H9 (cell line): ENCODE data around the gene SGTA. TPM values are rescaled to one million over a fixed set of nuclear protein-coding genes. Genes with fewer than 3 reads are reported as not detected.

Source experiments
- DNase-seq: peaks from one replicate; pipeline ENCODE4 v3.0.0-alpha.2; 2017
- H2AFZ ChIP-seq: one replicate; pipeline ENCODE4 v1.6.1; 2013; ENCODE audit warnings: mild to moderate bottlenecking, low read length, control low read depth, moderate library complexity
- H2AK5ac ChIP-seq: 2 replicates; pipeline ENCODE4 v1.6.1; 2013; ENCODE audit warnings: low read length, control low read depth, mixed read lengths; ENCODE audit not compliant: insufficient read length
- H2BK120ac ChIP-seq: one replicate; pipeline ENCODE4 v1.6.1; 2013; ENCODE audit warnings: low read depth, mild to moderate bottlenecking, low read length, control low read depth, inconsistent platforms; ENCODE audit not compliant: poor library complexity, severe bottlenecking
- H2BK12ac ChIP-seq: 2 replicates; pipeline ENCODE4 v1.6.1; 2013; ENCODE audit warnings: low read length, control low read depth, mixed read lengths, low read depth; ENCODE audit not compliant: insufficient read length
- H2BK15ac ChIP-seq: 2 replicates; pipeline ENCODE4 v1.6.1; 2013; ENCODE audit warnings: low read depth, low read length, control low read depth
- H2BK20ac ChIP-seq: one replicate; pipeline ENCODE4 v1.6.1; 2013; ENCODE audit warnings: low read depth, mild to moderate bottlenecking, low read length, control low read depth, inconsistent platforms; ENCODE audit not compliant: poor library complexity, severe bottlenecking
- H2BK5ac ChIP-seq: 2 replicates; pipeline ENCODE4 v1.6.1; 2013; ENCODE audit warnings: low read length, control low read depth, mixed read lengths; ENCODE audit not compliant: insufficient read length
- H3K14ac ChIP-seq: 2 replicates; pipeline ENCODE4 v1.6.1; 2013; ENCODE audit warnings: low read length, control low read depth; ENCODE audit not compliant: insufficient read depth
- H3K18ac ChIP-seq: 2 replicates; pipeline ENCODE4 v1.6.1; 2013; ENCODE audit warnings: low read depth, mild to moderate bottlenecking, mixed read lengths, low read length, control low read depth; ENCODE audit not compliant: insufficient read length
- H3K23ac ChIP-seq: 2 replicates; pipeline ENCODE4 v1.6.1; 2013; ENCODE audit warnings: low read length, control low read depth, mixed read lengths, low read depth; ENCODE audit not compliant: insufficient read length
- H3K23me2 ChIP-seq: 2 replicates; pipeline ENCODE4 v1.6.1; 2013; ENCODE audit warnings: low read depth, mild to moderate bottlenecking, mixed read lengths, low read length, control low read depth; ENCODE audit not compliant: insufficient read length, poor library complexity, severe bottlenecking
- H3K27ac ChIP-seq: 2 replicates; pipeline ENCODE4 v1.5.1; 2013; ENCODE audit warnings: low read length, control low read depth, mixed read lengths, low read depth; ENCODE audit not compliant: insufficient read length
- H3K27me3 ChIP-seq: 2 replicates; pipeline ENCODE4 v1.6.1; 2013; ENCODE audit warnings: low read length, control low read depth, inconsistent platforms; ENCODE audit not compliant: insufficient read depth
- H3K4ac ChIP-seq: 2 replicates; pipeline ENCODE4 v1.6.1; 2013; ENCODE audit warnings: low read depth, mild to moderate bottlenecking, control low read depth, inconsistent platforms, low read length, moderate library complexity
- H3K4me1 ChIP-seq: 2 replicates; pipeline ENCODE4 v1.6.1; 2013; ENCODE audit warnings: low read length, control low read depth, inconsistent platforms; ENCODE audit not compliant: insufficient read depth
- H3K4me2 ChIP-seq: 2 replicates; pipeline ENCODE4 v1.6.1; 2013; ENCODE audit warnings: low read length, control low read depth, mixed read lengths; ENCODE audit not compliant: insufficient read length, insufficient read depth
- H3K56ac ChIP-seq: 2 replicates; pipeline ENCODE4 v1.6.1; 2013; ENCODE audit warnings: low read depth, mild to moderate bottlenecking, mixed read lengths, low read length, control low read depth; ENCODE audit not compliant: insufficient read length
- H3K79me1 ChIP-seq: 2 replicates; pipeline ENCODE4 v1.6.1; 2013; ENCODE audit warnings: low read depth, mild to moderate bottlenecking, moderate library complexity, low read length, control low read depth, inconsistent platforms; ENCODE audit not compliant: insufficient read depth, poor library complexity, severe bottlenecking
- H3K79me2 ChIP-seq: 2 replicates; pipeline ENCODE4 v1.6.1; 2013; ENCODE audit warnings: low read length, control low read depth, inconsistent platforms; ENCODE audit not compliant: insufficient read depth
- H3K9ac ChIP-seq: 2 replicates; pipeline ENCODE4 v1.6.1; 2013; ENCODE audit warnings: low read length, control low read depth, mixed read lengths; ENCODE audit not compliant: insufficient read length; ENCODE audit errors: extremely low read depth
- H3K9me3 ChIP-seq: one replicate; pipeline ENCODE4 v1.6.1; 2013; ENCODE audit warnings: low read depth, low read length, inconsistent platforms; ENCODE audit not compliant: control insufficient read depth
- H3T11ph ChIP-seq: one replicate; pipeline ENCODE4 v1.6.1; 2013; ENCODE audit warnings: mild to moderate bottlenecking, low read length, control low read depth, inconsistent platforms
- H4K20me1 ChIP-seq: one replicate; pipeline ENCODE4 v1.6.1; 2013; ENCODE audit not compliant: control insufficient read depth, insufficient read length, insufficient read depth
- H4K5ac ChIP-seq: 2 replicates; pipeline ENCODE4 v1.6.1; 2013; ENCODE audit warnings: low read depth, mild to moderate bottlenecking, mixed read lengths, low read length, control low read depth; ENCODE audit not compliant: insufficient read length
- H4K8ac ChIP-seq: replicated peaks from 2 replicates; pipeline ENCODE4 v1.6.1; 2013; ENCODE audit warnings: low read length, control low read depth, mixed read lengths, low read depth; ENCODE audit not compliant: insufficient read length
- H4K91ac ChIP-seq: 2 replicates; pipeline ENCODE4 v1.6.1; 2013; ENCODE audit warnings: low read depth, mild to moderate bottlenecking, moderate library complexity, mixed read lengths, low read length, control low read depth; ENCODE audit not compliant: insufficient read length
- H3K27ac Mint-ChIP-seq, 3 experiments: 2 replicates in 2 of 3; 3 replicates in 1 of 3; pipeline ENCODE4 v1.8.0; 2020 to 2021; ENCODE audit warnings: mixed read lengths in 3 of 3, mild to moderate bottlenecking in 1 of 3, moderate library complexity in 1 of 3
- H3K27me3 Mint-ChIP-seq: 2 replicates; pipeline ENCODE4 v1.8.0; 2021; ENCODE audit warnings: low read depth, mild to moderate bottlenecking, moderate library complexity, mixed read lengths
- H3K36me3 Mint-ChIP-seq, 3 experiments: 2 replicates in 2 of 3; 3 replicates in 1 of 3; pipeline ENCODE4 v1.8.0; 2020 to 2021; ENCODE audit warnings: low read depth in 3 of 3, mixed read lengths in 3 of 3; ENCODE audit not compliant: insufficient read depth in 1 of 3
- H3K4me1 Mint-ChIP-seq, 2 experiments: 2 replicates each; pipeline ENCODE4 v1.8.0; 2020; ENCODE audit warnings: mixed read lengths in 2 of 2
- H3K4me3 Mint-ChIP-seq, 2 experiments: 2 replicates in 1 of 2; 3 replicates in 1 of 2; pipeline ENCODE4 v1.8.0; 2020 to 2021; ENCODE audit warnings: mild to moderate bottlenecking in 2 of 2, mixed read lengths in 2 of 2, moderate library complexity in 1 of 2
- H3K9me3 Mint-ChIP-seq, 2 experiments: 2 replicates in 1 of 2; 3 replicates in 1 of 2; pipeline ENCODE4 v1.8.0; 2020; ENCODE audit warnings: mild to moderate bottlenecking in 2 of 2, mixed read lengths in 2 of 2, moderate library complexity in 1 of 2
- CTCF ChIP-seq: fragments of 200-600 bp; sonication (generic); conservative IDR thresholded peaks from 3 replicates; pipeline ENCODE4 v1.8.0; 2021; ENCODE audit warnings: antibody characterized with exemption, mild to moderate bottlenecking
- WGBS: extraction: QIAGEN DNeasy Blood & Tissue Kit; methylation state at CpG from one replicate; pipeline ENCODE4 v1.1.7; 2013; ENCODE audit warnings: missing lambda C conversion rate, low lambda C conversion rate, mixed read lengths; ENCODE audit not compliant: insufficient read length; ENCODE audit errors: extremely low coverage; 5-methylcytosine and 5-hydroxymethylcytosine counted together
- total RNA-seq: library from RNA; stranded (reverse); gene quantifications from 2 replicates; pipeline ENCODE4 v1.2.1, GENCODE V29; 2021

Gene SGTA
- total RNA-seq, 1 experiment from 2014 or later: 102 TPM

- no peaks in the 10 kb centered on the region; the same call in 1 of the 2 replicates for H3K27me3 Mint-ChIP-seq
Measured at GRCh38 chr19:2805991-2806649, 23.0 kb upstream of the SGTA start.

More at GRCh38 chr19:2805991-2806649, 23.0 kb upstream of the SGTA start:
- no peak overlapping the region for H4K91ac ChIP-seq
- H2BK15ac ChIP-seq: no peak overlapping the region
- no peak for TF ChIP-seq CTCF
- Mint-ChIP-seq H3K4me3 (no peak overlapping the region), H3K4me1 (no peaks in the 10 kb centered on the region), H3K36me3 (peaks cover 25 to 69% (median 67%) of the 10 kb centered on the region in 3 experiments), H3K27ac (no peak overlapping the region), H3K9me3 (no peaks in the 10 kb centered on the region)
- no peaks in the 10 kb centered on the region for H4K20me1 ChIP-seq
- H2BK12ac ChIP-seq: no peak overlapping the region
- no peak overlapping the region for H3K4me2 ChIP-seq
- H3K27me3 ChIP-seq: no peaks in the 10 kb centered on the region
- no peak overlapping the region for H2AK5ac ChIP-seq
- H3K4ac ChIP-seq: no peak overlapping the region
- no peak overlapping the region for H2BK20ac ChIP-seq
- no peak overlapping the region for H4K8ac ChIP-seq
- H3K27ac ChIP-seq: no peak overlapping the region
- DNase-seq: no peak
- H3K14ac ChIP-seq: no peak overlapping the region
- H3K9ac ChIP-seq: no peak overlapping the region
- H3K9me3 ChIP-seq: no peaks in the 10 kb centered on the region
- H3K23ac ChIP-seq: no peak overlapping the region
- no CpG with 5 or more reads among the region's 23 CpGs for WGBS
- peaks cover 2% of the 10 kb centered on the region for H3K79me1 ChIP-seq
- no peak overlapping the region for H2BK5ac ChIP-seq
- no peaks in the 10 kb centered on the region for H3K79me2 ChIP-seq
- no peak overlapping the region for H3T11ph ChIP-seq
- no peak overlapping the region for H3K56ac ChIP-seq
- no peak overlapping the region for H3K18ac ChIP-seq
- no peaks in the 10 kb centered on the region for H3K23me2 ChIP-seq
- H4K5ac ChIP-seq: no peak overlapping the region
- H2BK120ac ChIP-seq: no peak overlapping the region
- no peak overlapping the region for H2AFZ ChIP-seq
- H3K4me1 ChIP-seq: no peaks in the 10 kb centered on the region
